ENCODE results near the gene GLYR1. TPM values are rescaled to one million over a fixed set of nuclear protein-coding genes. Genes with fewer than 3 reads are reported as not detected.

Gene GLYR1
- polyA plus RNA-seq, 3 donors, result 20.6 to 45.3 (median 44.4) TPM

DNA sequence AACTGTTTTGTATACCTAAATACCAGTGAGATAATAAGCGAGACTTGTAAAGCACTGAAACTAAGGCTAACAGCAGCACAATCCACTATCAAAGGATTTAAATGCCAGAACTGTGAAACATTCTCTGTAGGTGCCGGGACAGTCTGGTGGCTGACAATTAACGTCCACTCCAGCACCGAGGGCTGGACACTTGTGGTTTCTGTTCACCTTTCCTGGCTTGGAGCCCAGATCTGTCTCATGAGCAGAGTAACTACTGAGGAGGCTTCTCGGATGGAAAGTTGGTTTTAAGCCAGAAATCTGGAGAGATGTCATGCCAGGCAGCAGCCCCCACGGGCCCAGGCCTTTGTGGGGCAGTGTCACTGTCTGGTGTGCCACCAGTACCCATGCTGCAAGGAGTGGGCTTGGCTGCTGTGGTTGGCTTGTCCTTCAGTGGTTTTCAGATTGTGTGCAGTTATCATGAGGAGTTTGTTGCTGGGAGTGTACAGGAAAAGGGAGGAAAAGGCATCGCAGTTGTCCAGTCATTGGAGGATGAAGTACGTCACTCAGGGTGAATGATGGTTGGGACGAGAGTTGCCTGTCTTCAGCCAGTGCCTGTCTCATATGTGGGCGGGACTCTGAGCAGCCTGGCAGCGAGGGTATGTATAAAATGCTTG, 35.7 kb upstream of the GLYR1 start:
- H3K27ac ChIP-seq (ENCODE audit: low read depth, low read length), result no peak overlapping the region
- 54 to 81% (median 76%) methylated on average over 11 of the region's 11 CpGs for WGBS, 3 donors

DNA sequence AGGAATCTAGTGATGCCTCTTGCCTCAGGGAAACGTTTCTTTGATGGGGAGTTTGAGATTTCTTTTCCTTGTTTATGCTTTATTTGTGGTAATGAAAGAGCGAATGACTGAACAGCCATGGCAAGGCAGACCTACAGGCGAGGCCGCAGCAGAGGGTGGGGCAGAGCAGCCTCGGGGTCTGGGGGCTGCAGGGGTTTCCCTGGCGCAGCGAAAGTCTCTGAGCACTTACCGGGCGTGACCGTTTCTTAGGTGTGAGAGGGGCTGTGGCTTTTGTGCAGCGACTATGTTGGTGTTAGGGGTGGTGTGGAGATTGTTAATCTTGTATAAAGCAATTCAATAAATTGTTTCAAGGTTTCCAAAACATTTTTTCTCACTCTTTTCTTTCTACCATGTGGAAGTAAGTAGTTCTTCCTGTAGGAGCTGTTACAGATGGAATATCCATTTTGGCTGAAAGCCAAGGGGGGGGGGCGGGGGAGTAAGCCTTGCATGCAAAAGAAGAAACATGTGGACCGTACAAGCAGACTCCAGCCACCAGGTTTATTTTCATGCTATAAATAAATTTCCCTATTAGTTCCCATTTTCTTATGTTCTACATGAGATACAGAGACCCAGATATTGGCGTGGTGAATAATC, 35.0 kb upstream of the GLYR1 start:
- no peak overlapping the region for H3K27ac ChIP-seq (ENCODE audit: low read depth, low read length)
- WGBS, 3 donors, result 64 to 76% (median 74%) methylated on average over 14 of the region's 14 CpGs

DNA sequence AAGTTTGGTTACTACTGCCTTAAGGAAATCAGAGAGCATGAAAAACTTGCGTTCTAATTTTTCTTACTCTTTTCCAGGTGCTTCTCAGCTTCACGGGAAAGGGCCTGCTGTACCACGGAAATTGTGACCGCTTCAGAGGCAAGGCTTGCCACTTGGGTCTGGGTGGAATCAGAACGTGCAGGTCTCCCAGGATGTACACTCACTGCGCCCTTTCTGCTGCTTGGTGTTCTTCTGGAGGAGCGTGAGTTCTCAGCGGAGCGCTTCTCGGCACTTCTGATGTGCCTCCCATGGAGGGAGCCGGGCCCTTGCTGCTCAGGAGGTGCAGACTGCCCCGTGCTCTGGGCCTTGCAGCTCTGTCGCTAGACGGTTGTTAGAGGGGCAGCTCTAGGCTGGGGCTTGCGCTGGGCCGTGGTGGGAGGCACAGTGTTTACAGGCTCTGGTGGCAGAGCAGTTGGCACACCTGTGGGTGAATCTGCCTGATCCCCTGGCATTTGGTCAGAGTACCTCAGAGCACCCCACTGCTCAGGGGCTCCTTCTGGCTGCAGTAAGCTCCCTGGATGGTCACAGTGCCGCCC, 33.0 kb upstream of the GLYR1 start:
- 93 to 95% (median 95%) methylated on average over 17 of the region's 17 CpGs for WGBS, 3 donors
- no peak overlapping the region for H3K27ac ChIP-seq (ENCODE audit: low read depth, low read length)

DNA sequence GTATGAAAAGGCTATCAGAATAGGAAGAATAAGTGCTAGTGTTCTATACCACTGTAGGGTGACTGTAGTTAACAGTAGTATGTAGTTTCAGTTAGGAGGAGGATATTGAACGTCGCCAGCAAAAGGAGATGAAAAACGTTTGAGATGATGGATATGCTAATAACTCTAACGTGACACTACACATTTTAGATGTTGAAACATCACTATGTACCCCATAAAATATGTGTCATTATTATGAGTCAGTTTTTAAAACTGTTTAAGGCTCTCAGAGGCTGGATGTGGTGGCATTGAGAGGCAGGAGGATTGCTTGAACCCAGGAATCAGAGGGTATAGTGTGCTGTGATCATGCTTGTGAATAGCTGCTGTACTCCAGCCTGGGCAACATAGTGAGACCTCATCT, 32.0 kb upstream of the GLYR1 start:
- 70 to 84% (median 78%) methylated on average over 4 of the region's 4 CpGs for WGBS, 3 donors
- no peak overlapping the region for H3K27ac ChIP-seq (ENCODE audit: low read depth, low read length)

DNA sequence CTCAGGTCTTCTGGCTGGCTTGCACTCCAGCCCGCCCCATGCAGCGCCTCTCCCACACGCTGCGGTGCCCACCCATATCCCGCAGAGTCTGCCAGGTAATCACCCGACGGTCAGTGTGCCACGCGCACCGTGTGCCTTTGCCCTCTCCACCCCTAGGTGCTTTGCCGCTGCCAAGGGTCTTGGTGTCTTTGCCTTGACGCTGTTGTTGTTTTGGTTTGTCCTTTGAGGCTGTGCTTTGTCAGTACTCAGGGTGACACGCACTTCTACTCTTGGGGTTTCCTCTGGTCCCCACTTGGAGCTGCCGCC, 30.2 kb upstream of the GLYR1 start:
- 86 to 93% (median 86%) methylated on average over 14 of the region's 14 CpGs for WGBS, 3 donors
- H3K27ac ChIP-seq (ENCODE audit: low read depth, low read length), result no peak overlapping the region

DNA sequence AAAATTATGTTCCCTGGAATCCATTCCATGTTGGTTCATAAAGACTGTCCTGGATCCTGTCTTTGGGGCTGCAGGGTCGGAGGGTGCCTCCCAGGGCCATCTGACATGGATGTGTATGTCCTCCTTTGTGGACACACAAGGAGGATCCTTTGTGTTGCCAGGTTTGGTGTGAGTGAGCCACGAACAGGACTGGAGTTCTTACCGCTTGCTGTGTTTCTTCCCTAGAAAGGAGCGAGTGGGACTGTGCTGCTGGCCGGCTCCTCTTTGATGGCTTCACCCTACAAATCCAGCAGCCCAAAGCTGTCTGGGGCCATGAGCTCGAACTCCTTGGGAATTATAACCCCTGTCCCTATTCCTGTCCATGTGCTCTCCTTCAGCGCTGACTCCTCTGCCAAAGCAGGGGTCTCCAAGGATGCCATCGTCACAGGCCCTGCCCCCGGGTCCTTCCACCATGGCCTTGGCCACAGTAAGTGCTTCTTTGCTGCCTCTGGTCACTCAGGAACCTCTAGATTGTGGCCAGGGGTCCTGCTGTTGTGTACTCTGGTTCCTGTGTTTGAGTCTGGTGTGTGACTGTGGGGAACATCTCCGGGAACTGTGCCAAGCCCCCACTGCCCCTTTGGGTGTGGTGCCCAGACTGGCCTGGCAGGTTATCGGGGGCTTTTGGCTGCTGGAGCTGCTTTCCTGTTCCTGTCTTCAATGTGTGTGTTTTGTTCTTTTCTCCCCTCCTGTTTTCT, 29.7 kb upstream of the GLYR1 start:
- WGBS, 3 donors, result 79 to 82% (median 80%) methylated on average over 11 of the region's 11 CpGs
- H3K27ac ChIP-seq (ENCODE audit: low read depth, low read length), result no peak overlapping the region

DNA sequence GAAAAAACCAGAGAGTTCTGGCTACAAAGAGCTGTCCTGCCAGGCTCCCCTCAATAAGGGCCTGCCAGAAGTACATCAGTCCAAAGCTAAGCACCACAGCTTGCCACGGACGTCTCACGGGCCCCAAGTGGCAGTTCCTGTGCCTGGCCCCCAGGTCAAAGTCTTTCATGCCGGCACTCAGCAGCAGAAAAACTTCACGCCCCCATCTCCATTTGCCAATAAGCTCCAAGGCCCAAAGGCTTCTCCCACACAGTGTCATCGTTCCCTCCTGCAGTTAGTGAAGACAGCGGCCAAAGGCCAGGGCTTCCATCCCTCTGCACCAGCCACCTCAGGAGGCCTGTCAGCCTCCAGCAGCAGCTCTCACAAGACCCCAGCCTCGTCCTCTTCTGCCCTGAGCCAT, 27.6 kb upstream of the GLYR1 start:
- 71 to 91% (median 88%) methylated on average over 8 of the region's 8 CpGs for WGBS, 3 donors
- no peak overlapping the region for H3K27ac ChIP-seq (ENCODE audit: low read depth, low read length)

DNA sequence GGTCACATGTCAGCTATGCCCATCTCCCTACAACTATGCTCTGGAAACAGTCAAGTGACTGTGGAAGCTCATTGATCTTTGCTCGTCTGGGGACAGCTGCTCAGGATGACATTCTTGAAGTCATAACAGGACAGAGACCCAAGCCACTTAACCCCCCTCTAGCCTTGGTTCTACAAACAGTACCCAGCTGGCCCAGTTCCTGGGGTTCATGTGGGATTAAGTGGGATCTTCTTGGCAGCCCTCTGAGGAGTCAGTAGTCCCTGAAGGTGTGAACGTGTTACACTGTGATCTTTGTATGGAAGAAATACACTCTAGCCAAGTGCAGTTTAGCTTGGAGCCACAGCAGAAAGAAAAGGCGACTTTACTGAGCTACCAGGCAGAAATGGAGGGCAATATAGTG, 26.0 kb upstream of the GLYR1 start:
- H3K27ac ChIP-seq (ENCODE audit: low read depth, low read length), result no peak overlapping the region
- 81 to 85% (median 82%) methylated on average over 3 of the region's 3 CpGs for WGBS, 3 donors

DNA sequence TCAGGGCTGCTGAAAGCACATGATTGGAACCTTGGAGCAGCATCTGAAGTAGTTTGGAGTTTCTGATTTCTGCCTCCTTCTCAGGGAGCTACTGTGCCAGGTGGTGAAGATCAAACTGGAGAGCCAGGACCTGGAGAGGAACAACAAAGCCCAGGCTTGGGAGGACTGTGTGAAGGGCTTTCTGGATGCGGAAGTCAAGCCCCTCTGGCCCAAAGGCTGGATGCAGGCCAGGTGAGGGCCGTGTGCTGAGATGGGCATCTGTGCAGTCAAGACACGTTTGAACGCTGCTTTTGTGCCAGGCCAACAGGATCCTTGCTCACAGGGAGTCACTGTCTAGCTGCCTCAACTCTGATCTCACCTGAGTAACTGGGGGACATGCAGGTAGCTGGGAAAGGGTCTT, 24.0 kb upstream of the GLYR1 start:
- WGBS, 3 donors, result 80 to 94% (median 87%) methylated on average over 4 of the region's 4 CpGs
- no peak overlapping the region for H3K27ac ChIP-seq (ENCODE audit: low read depth, low read length)

DNA sequence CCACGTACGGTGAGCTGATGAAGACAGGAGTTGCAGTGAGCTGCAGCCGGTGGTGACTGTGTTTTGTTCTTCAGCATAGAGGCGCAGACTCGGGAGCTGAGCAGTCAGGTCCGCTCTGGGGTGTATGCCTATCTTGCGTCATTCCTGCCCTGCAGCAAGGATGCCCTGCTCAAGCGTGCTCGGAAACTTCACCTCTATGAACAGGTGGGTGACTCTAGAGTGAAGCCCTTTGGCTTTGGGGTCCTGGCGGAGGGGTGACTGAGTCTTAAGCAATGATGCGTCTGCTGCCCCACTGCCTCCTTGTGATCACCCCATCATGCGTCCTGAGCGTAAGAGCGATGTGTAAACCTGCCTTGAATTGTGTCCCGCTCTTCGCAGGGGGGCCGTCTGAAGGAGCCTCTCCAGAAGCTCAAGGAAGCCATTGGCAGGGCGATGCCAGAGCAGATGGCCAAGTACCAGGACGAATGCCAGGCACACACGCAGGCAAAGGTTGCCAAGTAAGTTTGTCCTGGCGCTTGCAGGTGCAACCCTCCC, 23.1 kb upstream of the GLYR1 start:
- WGBS, 3 donors, result 84 to 95% (median 94%) methylated on average over 21 of the region's 21 CpGs
- H3K27ac ChIP-seq (ENCODE audit: low read depth, low read length), result no peak overlapping the region

DNA sequence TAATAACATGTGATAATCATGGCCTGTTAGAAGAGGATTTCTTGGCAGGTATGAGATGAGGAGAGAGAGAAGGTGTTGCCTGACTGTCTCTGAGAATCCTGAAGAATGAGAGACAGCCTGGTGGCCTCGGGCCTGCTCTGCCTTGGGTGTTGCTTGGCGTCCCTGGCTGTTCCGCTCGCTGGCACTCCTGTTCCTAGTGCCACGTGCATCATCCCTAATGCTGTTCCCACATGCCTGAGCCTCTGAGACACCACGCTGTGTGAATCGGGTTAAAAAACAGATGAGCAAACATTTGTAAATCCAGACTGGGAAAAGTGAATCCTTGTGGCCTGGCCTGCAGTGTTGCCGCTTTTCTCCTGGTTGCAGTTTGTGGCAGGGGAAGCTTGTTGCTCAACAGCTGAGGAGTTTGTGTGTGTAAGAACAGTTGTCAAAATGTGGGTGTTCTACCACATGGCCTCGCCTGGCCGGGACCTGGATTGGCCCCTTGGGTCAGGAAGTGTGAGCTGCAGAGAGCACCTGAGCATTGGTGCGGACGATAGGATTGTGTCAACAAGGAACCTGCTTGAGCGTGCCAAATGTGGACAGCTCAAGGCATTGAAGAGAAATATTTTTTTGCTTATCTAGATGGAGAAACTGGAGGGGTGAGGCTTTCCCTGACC, 22.2 kb upstream of the GLYR1 start:
- 45 to 74% (median 74%) methylated on average over 13 of the region's 13 CpGs for WGBS, 3 donors
- H3K27ac ChIP-seq (ENCODE audit: low read depth, low read length), result no peak overlapping the region

DNA sequence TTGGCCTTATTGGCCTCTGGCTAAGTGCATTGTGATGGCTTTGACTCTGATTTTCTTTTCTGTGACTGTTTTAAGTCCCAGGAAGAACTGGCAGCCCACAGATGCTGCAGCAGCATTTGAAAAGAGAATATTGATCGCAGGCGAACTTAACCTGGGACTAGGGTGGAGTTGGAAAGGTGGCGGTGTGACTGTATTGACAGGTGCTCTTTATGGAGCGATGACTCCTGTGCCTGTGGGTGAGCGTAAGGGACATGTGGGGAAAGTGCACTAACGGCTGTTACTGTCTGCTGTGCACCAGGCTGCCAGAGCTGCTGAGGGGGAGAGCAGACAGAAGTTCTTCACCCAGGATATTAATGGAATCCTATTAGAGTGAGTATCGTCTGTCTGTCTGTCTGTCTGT, 21.4 kb upstream of the GLYR1 start:
- H3K27ac ChIP-seq (ENCODE audit: low read depth, low read length), result no peak overlapping the region
- 64 to 97% (median 93%) methylated on average over 7 of the region's 7 CpGs for WGBS, 3 donors

DNA sequence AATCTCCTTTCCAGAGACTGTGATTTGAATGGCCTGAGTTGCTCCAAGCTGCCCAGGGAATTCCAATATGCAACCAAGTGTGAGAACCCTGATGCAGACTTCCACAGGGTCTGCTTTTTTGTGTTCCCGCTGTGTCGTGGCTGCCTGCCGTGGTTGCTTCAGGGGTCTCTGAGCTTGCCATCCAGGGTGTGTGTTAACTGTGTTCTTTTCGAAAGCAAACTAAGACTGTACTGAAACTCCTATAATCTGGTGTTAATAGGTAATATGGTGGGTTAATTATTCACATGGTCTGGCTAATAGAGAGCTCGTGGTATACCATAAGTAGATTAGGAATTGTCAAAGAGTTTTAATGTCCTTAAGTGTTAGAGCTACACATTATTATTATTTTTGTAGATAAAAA, 20.9 kb upstream of the GLYR1 start:
- 48 to 96% (median 95%) methylated on average over 5 of the region's 5 CpGs for WGBS, 3 donors

DNA sequence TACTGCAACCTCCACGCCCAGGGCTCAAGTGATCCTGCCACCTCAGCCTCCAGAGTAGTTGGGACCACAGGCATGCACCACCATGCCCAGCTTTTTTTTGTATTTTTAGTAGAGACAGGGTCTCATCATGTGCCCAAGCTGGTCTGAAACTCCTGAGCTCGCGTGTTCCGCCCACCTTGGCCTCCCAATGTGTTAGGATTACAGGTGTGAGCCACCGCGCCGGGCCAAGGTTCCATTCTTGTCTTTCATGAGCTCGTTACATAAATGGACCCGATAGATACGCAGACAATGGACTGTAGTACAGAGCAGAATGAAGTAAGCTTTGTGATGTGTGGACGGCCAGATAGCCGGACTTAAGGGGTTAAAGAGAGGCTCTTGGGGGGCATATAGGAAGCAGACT, 19.5 kb upstream of the GLYR1 start:
- H3K27ac ChIP-seq (ENCODE audit: low read depth, low read length), result no peak overlapping the region
- WGBS, 3 donors, result 92 to 98% (median 97%) methylated on average over 12 of the region's 12 CpGs

More for the DNA sequence above, 20.9 kb upstream of the GLYR1 start:
- H3K27ac ChIP-seq (ENCODE audit: low read depth, low read length), result no peak overlapping the region

DNA sequence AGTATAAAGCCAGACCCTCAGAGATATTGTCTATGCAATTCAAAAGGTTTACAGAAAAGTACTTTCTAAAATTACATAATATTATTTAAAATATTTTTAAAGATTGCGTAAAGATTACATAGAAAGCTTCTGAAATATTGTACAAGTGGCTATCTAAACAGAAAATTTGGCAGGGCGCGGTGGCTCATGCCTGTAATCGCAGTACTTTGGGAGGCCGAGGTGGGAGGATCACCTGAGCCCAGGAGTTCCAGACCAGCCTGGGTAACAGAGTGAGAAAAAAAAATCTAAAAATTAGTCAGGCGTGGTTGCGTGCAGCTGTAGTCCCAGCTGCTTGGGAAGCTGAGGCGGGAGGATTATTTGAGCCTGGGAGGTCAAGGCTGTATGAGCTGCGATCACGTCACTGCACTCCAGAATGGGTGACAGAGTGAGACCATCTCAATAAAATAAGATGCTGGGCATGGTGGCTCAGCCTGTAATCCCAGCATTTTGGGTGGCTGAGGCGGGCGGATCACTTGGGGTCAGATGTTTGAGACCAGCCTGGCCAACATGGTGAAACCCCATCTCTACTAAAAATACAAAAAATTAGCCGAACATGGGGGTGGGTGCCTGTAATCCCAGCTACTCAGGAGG, 18.3 kb upstream of the GLYR1 start:
- H3K27ac ChIP-seq (ENCODE audit: low read depth, low read length), result no peak overlapping the region
- WGBS, 3 donors, result 92 to 96% (median 95%) methylated on average over 13 of the region's 13 CpGs

DNA sequence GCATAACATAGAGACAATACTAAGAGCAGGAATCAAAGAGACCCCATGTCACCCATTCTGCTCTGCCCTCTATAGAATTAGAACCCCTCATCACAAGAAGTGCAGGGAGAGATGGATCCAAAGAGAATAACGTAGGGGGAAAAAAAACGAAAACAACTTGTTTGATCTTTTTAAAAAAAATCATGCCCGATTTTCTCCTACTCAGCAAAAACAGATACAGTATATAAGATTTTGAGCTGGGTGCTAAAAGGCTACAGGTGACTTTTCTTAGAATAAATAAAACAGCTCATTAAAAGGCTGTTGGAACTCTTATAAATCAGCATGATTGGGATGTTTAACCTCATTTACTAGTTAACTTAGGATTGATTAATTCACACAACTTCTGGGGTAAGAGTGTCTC, 17.6 kb upstream of the GLYR1 start:
- no peak overlapping the region for H3K27ac ChIP-seq (ENCODE audit: low read depth, low read length)
- WGBS, 3 donors, result 79 to 90% (median 83%) methylated on average over 3 of the region's 3 CpGs

DNA sequence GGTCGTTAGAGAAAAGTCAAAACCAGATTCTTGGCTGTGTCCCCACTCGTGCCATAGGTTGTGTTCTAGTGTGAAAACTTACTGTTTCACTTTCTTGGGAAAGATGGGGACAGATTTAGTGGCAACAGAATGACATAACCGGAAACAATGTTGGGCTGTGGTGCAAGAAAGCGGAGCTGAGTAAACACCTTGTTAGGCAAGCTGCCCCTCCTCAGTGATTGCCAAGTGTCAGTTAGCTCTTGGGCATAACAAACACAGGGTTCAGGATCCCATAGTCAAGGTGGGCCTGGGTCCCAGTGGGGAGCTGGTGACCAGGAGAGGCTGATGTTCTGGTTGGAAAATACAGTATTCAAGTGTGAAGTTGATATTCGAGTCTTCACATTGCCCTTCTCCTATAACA, 15.6 kb upstream of the GLYR1 start:
- H3K27ac ChIP-seq (ENCODE audit: low read depth, low read length), result no peak overlapping the region
- 49 to 61% (median 56%) methylated on average over 5 of the region's 5 CpGs for WGBS, 3 donors

DNA sequence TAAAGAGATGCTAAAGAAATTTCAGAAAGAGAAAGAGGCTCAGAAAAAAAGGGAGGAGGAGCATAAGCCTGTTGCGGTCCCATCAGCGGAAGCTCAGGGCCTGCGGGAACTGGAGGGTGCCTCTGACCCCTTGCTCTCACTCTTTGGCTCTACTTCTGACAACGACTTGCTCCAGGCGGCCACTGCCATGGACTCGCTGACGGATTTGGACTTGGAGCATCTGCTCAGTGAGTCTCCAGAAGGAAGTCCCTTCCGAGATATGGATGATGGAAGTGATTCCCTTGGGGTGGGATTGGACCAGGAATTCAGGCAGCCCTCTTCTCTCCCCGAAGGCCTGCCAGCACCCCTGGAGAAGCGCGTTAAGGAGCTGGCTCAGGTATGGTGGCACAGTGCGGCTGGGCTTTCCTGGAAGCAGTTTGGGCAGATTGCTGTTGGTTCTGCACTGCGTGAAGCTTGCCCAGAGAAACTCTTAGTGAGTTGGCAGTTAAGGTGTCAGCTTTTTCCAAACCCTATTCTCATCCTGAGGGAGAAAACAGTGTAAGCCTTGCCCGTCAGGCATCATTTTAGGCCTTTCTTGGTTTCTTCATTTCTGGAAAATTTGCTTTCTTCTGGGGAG, 13.7 kb upstream of the GLYR1 start:
- H3K27ac ChIP-seq (ENCODE audit: low read depth, low read length), result no peak overlapping the region
- WGBS, 3 donors, result 90 to 96% (median 91%) methylated on average over 14 of the region's 14 CpGs
